HG03196 (cell line): Measurements from ENCODE around the gene PACS2.
"Not testable (repeated sequence)": the region's sequence is repeated elsewhere in the genome, so short reads cannot be mapped to it uniquely, and the experiment has no call there.

Experiments
- ATAC-seq: cut with Tn5 transposase; IDR thresholded peaks from one replicate; pipeline ENCODE4 v1.9.1; 2021; ENCODE audit not compliant: unreplicated experiment

The PACS2 gene

DNA sequence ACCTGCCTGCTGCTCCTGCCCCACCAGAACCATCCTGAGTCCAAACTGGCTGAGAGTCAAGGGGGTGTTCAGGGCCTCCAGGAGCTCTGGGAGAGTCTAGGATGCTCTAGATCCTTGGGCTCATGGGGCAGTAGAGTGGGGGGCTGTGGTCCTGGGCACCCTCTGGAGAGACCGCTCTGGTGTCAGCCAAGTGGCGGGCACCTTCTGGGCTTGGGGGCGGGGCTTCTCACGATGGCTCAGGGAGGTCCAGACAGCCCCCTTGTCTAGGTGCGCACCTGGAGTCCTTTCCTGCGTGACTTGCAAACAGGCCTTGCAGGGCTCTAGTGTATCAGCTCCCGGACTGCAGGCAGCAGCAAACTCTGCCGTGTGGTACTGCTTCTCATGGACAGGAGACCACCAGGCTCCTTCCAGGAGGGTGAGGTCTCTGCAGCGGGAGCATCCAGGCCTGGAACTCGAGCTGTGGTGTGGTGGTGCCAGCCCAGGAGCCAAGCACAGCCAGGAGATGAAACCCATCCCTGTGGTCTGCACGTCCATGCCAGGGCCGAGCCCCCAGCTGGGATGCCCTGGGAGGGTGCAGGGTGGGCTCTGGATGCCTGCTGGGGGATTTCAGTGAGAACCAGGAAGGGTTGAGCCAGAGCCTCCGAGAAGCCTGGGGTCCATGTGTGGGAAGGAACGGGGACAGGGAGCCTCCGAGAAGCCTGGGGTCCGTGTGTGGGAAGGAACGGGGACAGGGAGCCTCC lies 15.0 kb downstream of the PACS2 start:
- no peak for ATAC-seq

DNA sequence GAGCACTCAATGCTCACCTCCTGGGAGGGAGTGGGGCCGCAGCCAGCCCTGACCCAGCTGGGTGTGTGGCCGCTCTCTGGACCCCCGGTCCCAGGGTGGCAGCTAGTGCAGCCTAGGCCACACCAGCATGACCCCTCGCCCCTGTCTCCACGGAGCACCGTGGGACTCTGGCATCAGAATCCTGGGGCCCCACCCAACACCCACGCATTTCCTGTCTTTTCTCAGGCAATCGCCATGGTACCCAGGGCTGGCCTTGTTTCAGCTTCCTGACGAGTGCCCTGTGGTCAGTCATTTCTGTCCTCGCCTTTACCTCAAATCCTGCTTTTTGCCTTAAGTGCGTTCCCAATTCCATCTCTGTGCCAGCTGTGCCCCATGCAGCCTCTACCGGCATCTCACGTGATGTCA lies 15.9 kb downstream of the PACS2 start:
- no peak for ATAC-seq

DNA sequence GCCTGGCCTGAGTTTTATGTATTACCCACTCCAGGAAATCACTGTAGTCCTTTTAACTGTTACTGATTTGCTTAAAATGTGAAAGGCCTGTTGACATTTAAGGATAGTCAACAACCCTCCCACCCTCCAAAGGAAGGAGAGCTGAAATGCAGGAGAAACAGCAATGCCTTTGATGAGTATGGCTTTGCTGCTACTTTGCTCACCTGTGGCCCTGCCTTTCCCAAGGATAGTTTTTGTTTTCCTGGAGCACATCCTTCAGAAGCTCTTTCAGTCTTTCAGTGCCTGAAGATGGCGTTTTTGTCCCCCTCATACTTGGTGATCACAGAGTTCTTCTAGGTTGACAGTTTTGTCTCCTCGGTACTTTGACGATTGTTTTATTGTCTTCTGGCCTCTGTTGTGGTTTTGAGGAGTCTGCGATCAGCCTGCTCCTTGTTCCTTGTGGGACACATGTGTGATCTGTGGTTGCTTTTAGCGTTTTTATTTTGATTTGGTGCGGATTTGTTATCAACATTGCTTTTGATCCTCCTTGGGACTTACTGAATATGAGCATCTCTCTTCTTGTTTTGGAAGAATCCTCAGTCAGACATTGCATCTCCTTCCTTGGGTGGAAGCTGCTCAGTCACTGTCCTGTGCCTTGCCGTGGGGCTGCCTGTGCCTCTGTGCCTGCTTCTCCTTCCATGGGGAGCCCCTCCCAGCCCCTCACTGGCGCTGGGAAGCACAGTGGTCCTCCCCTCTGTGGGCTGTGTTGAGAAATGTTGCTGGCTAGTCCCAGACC lies 17.2 kb downstream of the PACS2 start:
- no peak for ATAC-seq

DNA sequence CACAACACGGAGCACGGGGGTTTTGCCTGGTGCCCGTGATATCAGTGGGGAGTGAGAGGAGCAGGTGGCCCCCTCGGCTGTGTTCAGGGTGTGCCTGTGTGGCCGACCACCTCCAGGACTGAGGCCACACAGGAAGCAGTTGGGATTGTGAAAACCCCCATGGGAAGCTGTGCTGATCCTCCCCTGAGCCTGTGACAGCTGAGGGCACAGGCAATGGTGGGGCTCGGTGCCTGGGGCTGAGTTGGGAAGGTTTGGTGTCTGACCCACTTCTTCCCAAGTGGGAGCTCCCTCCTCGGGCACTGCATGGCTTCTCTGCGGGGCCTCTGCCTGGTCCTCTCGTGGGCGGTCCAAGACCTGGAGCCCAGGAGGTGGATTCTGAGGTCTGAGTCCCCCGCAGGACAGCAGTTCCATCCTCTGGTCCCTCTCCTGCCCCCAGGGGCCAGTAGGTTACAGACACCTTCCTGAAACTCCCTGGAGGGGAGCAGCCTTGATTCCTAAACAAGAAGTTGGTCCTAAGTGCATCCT lies 17.9 kb downstream of the PACS2 start:
- ATAC-seq, result no peak

DNA sequence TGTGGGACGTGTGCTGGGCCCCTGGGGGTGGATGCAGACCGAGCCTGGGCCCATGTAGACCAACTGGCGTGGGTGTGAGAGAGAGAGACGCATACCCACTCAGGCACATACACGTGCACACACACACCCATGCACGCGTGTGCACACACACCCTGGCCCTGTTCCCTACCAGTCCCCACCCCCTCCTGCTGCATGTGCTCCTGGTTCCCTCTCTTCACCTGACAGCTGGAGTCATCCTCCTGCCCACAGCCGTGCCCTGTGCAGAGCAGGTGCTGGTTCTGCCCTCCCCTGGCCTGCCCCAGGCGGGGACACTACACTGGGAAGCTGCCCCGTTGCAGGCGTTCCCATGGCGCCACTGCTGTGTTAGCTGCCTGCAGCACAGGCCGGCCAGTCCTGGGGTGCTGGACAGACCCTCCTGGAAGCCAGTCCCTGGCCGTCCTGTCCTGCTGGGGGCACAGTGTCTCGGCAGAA lies 18.5 kb downstream of the PACS2 start:
- no peak for ATAC-seq

DNA sequence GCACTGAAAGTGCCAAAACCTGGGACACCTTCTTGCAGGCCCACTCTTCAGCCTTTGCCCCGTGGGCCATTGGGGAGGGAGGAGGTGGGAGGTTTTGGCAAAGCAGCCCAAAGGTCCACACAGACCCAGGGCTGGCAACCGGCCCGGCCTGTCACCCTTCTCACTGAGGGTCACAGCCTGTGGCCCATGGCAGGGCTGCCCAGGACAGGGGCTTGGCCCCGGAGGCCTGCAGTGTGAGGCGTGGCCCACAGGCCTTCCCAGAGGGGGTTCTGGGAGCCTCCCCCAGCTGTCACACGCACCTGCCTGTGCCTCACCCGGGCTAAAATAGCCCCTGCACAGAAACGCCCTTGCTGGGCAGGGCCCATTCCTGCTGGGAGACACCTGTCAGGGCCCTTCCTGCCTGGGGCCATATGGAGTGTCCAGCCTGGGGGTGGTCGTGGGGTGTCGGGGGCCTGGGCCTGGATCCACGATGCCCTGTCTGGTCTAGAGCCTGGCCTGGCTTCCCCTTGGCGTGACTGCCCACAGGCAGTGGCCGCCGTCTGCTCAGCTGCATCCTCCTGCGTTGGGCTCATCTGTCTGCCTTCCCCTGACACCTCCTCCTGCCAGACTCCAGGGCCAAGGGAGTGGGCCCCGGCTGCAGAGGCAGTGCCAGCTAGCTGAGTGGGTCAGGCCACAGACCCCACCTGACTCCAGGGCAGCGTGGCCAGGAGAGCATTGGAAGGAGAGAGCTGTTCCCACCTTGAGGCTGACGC lies 19.2 kb downstream of the PACS2 start:
- ATAC-seq, result no peak

DNA sequence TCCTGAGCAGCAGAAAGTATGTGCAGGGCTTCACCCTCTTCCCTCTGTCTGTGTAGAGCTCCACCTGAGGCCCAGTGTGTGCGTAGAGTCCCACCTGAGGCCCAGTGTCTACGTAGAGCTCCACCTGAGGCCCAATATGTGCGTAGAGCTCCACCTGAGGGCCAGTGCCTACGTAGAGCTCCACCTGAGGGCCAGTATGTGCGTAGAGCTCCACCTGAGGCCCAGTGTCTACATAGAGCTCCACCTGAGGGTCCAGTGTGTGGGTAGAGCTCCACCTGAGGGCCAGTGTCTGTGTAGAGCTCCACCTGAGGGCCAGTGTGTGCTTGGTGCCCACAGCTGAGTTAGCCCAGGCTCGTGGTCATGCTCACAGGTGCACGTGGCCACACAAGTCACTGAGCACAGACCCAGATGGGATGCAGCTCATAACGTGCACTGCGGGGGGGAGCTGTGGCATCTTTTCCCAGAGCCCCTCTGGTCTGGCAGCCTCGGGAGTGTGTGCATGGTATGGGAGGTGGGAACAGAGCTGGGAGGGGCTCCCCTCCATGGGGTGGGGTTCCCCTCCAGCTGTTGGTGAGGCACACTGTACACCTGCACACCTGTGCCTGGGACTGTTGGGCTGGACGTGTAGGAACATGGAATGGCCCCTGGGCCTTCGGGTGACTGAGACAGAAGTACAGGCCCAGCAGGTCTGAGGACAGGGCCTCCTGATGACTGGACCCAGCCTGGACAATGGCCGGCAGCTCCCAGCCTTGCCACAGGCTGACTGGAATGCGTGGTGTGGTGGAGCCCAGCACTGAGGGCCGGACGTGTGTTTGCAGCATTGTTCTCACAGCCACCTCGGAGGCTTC lies 20.1 kb downstream of the PACS2 start:
- ATAC-seq, result no peak

DNA sequence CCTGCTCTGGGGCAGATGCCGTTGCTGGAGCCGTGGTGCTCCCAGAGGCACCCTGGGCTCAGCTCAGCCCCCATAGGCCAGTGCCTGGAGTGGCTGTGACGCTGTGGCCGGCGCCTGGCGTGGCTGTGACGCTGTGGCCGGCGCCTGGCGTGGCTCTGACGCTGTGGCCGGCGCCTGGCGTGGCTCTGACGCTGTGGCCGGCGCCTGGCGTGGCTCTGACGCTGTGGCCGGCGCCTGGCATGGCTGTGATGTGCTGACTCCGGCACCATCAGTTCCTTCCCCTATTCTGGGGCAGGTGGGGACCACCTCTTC lies 20.6 kb downstream of the PACS2 start:
- not testable (repeated sequence) for ATAC-seq

DNA sequence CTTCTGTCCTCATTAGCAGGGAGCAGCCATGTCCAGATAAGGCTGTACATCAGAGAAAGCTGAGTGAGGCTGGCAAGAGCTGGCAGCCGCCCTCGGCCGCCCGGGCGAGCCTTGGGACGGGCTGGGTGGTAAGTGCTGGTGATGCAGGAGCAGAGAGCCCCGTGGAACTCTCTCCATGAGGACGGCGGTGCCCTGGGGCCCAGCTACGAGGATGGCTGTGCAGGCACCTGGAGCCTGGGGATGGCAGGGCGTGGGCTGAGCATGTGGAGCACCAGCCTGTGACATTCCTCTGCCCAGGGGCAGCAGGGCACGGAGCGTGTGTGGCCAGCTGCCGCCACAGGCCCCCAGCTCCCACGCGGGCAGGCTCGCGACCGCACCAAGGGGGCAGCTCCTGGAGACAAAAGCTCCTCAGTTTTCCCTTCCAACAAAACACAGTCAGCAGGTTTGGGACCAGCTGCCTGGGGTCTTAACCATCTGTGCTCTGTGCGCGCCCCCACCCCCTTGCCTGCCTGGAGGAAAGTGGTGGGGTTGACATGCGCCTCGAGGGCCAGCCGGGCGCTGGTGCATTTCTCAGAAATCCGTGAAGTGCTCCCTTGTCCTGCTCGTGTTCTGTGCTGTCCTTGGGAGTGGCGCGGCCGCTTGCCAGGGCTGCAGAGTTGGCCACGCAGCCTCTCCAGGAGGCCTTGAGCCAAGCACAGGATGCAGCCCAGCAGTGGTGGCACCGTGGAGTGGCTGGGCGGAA lies 21.4 kb downstream of the PACS2 start:
- no peak for ATAC-seq

DNA sequence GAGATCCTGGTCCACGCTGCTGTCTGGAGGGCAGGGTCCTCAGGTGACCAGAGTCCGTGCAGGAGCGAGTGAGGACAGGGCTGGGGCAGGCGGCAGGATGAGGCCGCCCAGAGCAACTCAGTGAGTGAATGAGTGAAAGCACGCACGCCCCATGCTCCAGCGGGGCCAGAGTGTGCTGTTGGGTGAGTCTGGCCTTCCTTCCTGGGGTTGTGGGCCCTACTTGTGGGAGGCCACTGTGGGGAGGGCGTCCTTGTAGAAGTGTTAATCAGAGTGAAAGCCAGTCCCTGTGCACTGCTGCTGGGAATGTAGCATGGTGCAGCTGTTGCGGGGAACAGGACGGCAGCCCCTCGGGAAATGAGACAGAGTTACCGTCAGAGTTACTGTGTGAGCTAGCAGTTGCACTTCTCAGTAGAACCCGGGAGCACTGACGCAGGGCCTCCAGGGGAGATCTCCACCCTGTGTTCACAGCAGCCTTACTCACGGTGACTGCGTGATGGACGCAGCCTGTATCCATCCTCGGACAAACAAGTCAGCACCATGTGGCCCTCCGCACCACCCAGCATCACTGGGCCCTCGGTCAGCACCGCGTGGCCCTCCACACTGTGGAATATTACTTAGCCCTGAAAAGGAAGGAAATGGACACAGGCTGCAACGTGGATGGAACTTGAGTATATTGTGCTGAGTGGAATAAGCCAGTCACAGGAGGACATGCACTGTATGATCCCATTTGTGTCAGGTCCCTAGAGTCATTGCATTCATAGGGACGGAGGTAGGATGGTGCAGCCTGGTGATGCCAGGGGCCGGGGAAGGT lies 22.1 kb downstream of the PACS2 start:
- no peak for ATAC-seq

DNA sequence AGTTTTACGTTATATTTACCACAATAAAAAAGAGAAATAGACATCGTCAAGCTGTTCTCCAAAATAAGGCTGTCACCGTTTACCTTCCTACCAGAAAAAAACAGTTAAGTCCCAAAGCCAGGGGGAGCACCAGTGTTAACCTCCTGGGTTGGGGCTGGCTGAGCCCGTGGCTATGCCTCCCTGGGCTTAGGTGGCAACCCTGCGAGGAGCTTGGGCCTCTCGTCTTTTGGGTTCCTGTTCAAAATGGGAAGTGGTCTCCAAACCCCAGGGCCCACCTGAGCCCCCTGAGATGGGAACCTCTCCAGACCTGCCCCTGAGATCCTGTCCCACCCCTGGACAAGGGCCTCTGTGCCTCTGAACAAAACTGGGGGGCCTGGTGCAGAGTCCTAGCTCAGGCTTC lies 22.9 kb downstream of the PACS2 start:
- ATAC-seq, result no peak

DNA sequence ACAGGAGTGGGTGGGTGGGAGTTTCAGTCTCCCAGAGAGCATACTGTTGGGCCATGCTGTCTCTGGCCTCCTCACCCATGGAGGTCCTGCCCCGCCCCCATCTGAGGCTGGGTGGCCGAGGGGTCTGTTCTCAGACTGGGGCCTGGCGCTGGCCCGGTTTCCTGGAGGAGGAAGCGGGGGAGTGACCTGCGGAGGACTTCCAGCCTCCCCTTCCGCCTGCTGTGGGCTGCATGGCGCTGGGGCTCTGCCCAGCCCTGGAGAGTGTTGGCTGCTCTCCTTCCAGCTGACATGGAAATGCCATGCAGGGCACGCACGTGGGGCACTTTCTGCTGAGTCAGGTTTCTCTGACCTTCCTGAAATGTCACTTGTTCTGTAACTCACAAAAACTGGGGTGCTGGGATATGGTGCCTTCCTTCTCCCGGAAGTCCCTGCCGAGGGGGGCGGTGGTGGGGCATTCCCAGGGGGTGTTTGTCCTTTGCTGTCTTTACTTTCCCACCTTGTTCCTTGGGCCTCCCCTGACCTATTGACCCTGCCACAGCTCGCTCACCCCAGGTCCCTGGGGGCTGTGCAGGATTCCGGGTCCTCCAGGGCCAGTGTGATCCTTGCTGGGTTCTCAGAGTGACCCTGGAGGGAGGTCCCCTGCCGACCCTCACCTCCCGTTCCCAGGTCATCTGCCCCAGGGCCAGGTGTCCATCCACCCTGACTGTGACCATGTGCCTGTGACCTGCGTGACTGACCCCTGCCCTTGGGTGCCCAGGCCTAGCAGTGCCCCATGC lies 23.6 kb downstream of the PACS2 start:
- no peak for ATAC-seq

DNA sequence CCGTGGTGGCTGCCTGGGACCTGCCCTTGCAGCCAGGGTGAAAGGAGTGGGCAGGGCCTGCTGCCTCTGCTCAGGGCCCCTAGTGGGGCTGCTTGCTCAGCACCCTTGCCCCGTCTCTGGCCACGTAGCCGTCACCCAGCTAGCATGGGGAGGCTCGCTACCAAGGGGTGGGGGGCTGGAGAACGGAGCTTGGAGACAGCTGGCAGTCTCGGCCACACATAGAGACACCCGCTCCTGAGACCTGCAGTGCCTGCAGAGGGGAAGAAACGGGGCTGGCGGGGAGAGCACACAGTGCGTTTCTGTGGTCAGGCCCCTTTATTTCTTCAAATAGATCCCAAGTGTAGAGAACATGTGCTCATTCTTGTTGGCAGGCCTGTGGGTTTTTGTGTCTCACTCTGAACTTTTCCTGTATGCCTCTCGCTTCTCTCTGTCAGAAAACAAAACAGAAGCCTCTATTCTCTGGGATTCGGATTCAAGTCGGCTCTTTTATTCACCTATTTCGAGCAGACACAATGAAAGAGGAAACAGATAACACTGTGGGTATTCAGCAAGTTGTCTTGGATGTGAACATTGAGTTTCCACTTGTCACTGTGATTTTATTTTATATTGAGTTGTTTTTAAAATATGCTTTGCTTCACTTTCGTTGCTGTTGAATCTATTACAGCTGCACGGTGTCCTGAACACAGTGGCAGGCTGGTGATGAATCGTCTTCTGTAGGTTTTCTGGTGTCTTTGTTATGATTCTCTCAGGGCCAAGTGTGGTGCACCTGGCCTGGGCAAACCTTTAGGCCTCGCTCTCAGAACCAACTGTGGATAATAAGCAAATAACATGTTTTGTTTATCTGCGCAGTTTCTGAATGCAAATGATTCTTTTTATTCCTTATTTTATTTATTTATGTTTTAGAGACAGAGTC lies 26.5 kb downstream of the PACS2 start:
- no peak for ATAC-seq

DNA sequence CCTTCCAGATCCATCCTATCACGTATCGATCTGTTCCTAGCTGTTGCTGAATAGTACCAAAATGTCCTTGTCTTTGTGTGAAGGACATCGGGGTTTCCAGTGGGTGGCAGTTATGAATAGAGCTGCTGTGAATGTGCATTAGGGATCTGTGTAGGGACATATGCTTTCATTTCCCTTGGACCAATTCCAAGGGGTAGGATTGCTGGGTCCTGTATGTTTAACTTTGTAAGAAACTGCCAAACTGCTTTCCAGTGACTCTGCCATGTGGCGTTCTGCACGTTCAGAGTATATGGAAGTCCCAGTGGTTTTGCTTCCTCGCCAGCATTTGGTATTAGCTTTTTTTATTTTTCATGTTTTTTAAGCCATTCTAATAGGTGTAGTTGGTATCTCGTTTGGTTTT lies 28.6 kb downstream of the PACS2 start:
- no peak for ATAC-seq

DNA sequence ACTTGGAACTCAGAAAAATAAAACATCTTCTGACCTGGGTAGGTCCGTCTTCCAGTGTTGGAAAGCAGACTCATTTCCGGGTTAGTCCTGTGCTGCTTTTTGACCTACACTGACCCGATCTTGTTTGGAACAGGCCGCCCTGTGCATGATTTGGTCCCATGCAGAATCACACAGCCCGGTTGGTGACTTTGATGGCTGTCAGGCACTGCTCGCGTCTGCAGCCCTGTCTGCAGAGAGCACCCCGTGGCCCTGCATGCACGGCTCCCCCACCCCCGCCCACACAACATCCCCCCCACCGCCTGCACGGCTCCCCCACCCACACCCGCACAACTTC lies 31.6 kb downstream of the PACS2 start:
- ATAC-seq, result no peak

DNA sequence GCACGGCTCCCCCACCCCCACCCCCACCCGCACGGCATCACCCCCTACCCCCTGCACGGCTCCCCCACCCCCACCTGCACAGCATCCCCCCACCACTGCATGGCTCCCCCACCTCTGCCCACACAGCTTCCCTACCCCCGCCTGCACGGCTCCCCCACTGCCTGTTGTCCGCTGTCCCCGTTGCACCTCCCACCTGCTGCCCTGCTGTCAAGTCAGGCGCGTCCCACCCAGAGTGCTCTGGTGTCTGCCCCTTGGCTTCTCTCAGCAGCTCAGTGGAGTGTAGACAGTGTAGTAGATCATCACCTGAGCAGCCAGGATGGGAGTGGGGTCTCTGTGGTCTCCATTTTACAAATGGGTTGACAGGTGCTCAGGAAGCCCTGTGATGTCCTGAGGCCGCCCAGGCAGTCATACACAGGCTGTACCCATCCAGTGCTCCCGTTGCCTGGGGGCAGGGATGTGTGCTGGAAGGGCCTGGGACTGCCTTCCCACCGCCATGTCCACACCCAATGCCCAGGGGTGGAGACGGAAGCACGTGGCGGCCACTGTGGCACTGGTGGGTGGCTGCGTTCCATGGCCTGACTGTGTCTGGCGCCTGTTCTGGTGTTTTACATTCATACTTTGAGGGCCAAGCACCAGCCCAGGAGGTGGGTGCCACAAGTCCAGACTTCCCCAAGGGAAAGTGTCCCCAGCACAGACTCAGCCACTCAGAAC lies 32.5 kb downstream of the PACS2 start:
- ATAC-seq, result no peak

DNA sequence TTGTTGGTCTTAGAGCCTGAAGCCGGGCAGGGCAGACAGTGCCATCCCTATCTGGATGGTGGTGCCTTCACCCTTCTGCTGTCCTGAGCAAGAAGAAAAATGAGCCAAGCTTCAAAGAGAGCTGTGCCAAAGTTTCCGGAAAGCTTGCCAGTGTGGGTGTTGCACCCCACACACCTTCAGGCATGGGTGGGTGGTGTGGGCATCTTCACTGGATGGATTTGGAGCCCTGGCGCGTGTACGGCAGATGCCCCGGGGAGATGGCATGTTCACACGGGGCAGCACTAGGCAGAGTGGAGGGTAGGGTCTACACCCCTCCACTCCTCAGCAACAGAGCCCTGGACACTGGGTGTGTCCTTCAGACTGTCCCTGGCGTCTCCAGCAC lies 33.0 kb downstream of the PACS2 start:
- no peak for ATAC-seq
